ENCODE measurements around the gene TOPORS.

Gene TOPORS

GRCh38 chr9:32596096-32596865 lies 43.9 kb upstream of the TOPORS start:
- Histone ChIP-seq H4K20me1 (ENCODE audit: low read depth, low read length) (no peaks in the 10 kb centered on the region), H3F3A (ENCODE audit: insufficient read depth) (no peaks in the 10 kb centered on the region), H3K4me2 (ENCODE audit: low read depth, low read length, poor library complexity, severe bottlenecking) (no peak overlapping the region), H3K27me3 (ENCODE audit: low read length) (no peaks in the 10 kb centered on the region), H3K4me3 (ENCODE audit: insufficient read depth, low read length, poor library complexity, severe bottlenecking) (no peak overlapping the region), H3K79me2 (ENCODE audit: insufficient read depth, low read length) (no peaks in the 10 kb centered on the region), H3K36me3 (ENCODE audit: low read length) (no peaks in the 10 kb centered on the region), H2AFZ (ENCODE audit: low read depth, low read length, severe bottlenecking) (no peak overlapping the region), H3K9me2 (replicated peaks; ENCODE audit: insufficient read depth, low read length) (no peaks in the 10 kb centered on the region), H3K9me3 (ENCODE audit: insufficient read depth, low read length) (no peaks in the 10 kb centered on the region), H3K27ac (ENCODE audit: low read depth, low read length) (no peak overlapping the region), H3K9ac (ENCODE audit: low read length) (no peak overlapping the region)
- TF ChIP-seq EZH2phosphoT487 (conservative IDR thresholded peaks at IDR 0.05; ENCODE audit: low read length) (no peak), CTCF (IDR thresholded peaks at IDR 0.05; ENCODE audit: insufficient read depth, low read length, poor library complexity, severe bottlenecking) (no peak)

- Histone ChIP-seq H3K4me3 (ENCODE audit: insufficient read depth, low read length, poor library complexity, severe bottlenecking) (no peak overlapping the region), H2AFZ (ENCODE audit: low read depth, low read length, severe bottlenecking) (no peak overlapping the region), H3F3A (ENCODE audit: insufficient read depth) (no peaks in the 10 kb centered on the region), H3K4me2 (ENCODE audit: low read depth, low read length, poor library complexity, severe bottlenecking) (no peak overlapping the region), H3K27me3 (ENCODE audit: low read length) (no peaks in the 10 kb centered on the region), H3K9ac (ENCODE audit: low read length) (no peak overlapping the region), H3K27ac (ENCODE audit: low read depth, low read length) (no peak overlapping the region), H3K79me2 (ENCODE audit: insufficient read depth, low read length) (no peaks in the 10 kb centered on the region), H3K9me3 (ENCODE audit: insufficient read depth, low read length) (no peaks in the 10 kb centered on the region), H3K9me2 (replicated peaks; ENCODE audit: insufficient read depth, low read length) (no peaks in the 10 kb centered on the region), H3K36me3 (ENCODE audit: low read length) (no peaks in the 10 kb centered on the region), H4K20me1 (ENCODE audit: low read depth, low read length) (no peaks in the 10 kb centered on the region)
- TF ChIP-seq CTCF (IDR thresholded peaks at IDR 0.05; ENCODE audit: insufficient read depth, low read length, poor library complexity, severe bottlenecking) = no peak
- TF ChIP-seq EZH2phosphoT487 (conservative IDR thresholded peaks at IDR 0.05; ENCODE audit: low read length) = no peak
Observed at GRCh38 chr9:32590898-32591297, 38.5 kb upstream of the TOPORS start.

- Histone ChIP-seq H3K4me3 (ENCODE audit: insufficient read depth, low read length, poor library complexity, severe bottlenecking) (no peak overlapping the region), H3K9me3 (ENCODE audit: insufficient read depth, low read length) (no peaks in the 10 kb centered on the region), H3K9me2 (replicated peaks; ENCODE audit: insufficient read depth, low read length) (no peaks in the 10 kb centered on the region), H3K36me3 (ENCODE audit: low read length) (no peaks in the 10 kb centered on the region), H3K9ac (ENCODE audit: low read length) (no peak overlapping the region), H2AFZ (ENCODE audit: low read depth, low read length, severe bottlenecking) (no peak overlapping the region), H4K20me1 (ENCODE audit: low read depth, low read length) (no peaks in the 10 kb centered on the region), H3K27ac (ENCODE audit: low read depth, low read length) (no peak overlapping the region), H3K27me3 (ENCODE audit: low read length) (no peaks in the 10 kb centered on the region), H3K4me2 (ENCODE audit: low read depth, low read length, poor library complexity, severe bottlenecking) (no peak overlapping the region), H3F3A (ENCODE audit: insufficient read depth) (no peaks in the 10 kb centered on the region), H3K79me2 (ENCODE audit: insufficient read depth, low read length) (no peaks in the 10 kb centered on the region)
- TF ChIP-seq EZH2phosphoT487 (conservative IDR thresholded peaks at IDR 0.05; ENCODE audit: low read length) (no peak), CTCF (IDR thresholded peaks at IDR 0.05; ENCODE audit: insufficient read depth, low read length, poor library complexity, severe bottlenecking) (no peak)
Observed at GRCh38 chr9:32590476-32590875, 38.1 kb upstream of the TOPORS start.
